ENCODE results near the gene PRSS27.

PRSS27 gene

GRCh38 chr16:2664574-2664982 lies 55.4 kb downstream of the PRSS27 start:
- Histone ChIP-seq H3K4me3 (ENCODE audit: low read depth, low read length) (no peak overlapping the region), H3K36me3 (ENCODE audit: control insufficient read depth in 2 of 2, insufficient read depth in 1 of 2, low read length in 2 of 2) (peaks cover 0 to 17% of the 10 kb centered on the region in 2 experiments; a peak in 1 of 3 replicates), H3K9me3 (ENCODE audit: control insufficient read depth, insufficient read depth, low read depth, low read length) (no peaks in the 10 kb centered on the region), H3K4me1 (ENCODE audit: control insufficient read depth, insufficient read depth, low read length) (peaks cover 19% of the 10 kb centered on the region), H3K27ac (ENCODE audit: extremely low read depth, low read depth, low read length) (no peak overlapping the region; the same call in 1 of the 2 replicates)
- CTCF ChIA-PET, result interaction anchor here (1.2 kb wide), 1 partner anchor 262 kb away, joined by 3 read pairs; no protein-coding TSS in a partner anchor
- POLR2A ChIA-PET, result no interaction called here
- TF ChIP-seq HOXC10 (CRISPR knock-in tag; IDR thresholded peaks at IDR 0.05) (no peak), ZNF585B (tag by site-specific recombination; IDR thresholded peaks at IDR 0.05) (peak; percentile 31; the same call in 1 of the 2 replicates), IKZF3 (tag by site-specific recombination; IDR thresholded peaks at IDR 0.05) (peak; percentile 53; the same call in 1 of the 2 replicates), PATZ1 (tag by site-specific recombination; IDR thresholded peaks at IDR 0.05) (0 out of 2 replicates have a peak, but pooled peaks have one; percentile 34), ZNF677 (tag by site-specific recombination; IDR thresholded peaks at IDR 0.05) (no peak), ZXDB (tag by site-specific recombination; IDR thresholded peaks at IDR 0.05) (0 out of 2 replicates have a peak, but pooled peaks have one; percentile 23), GLIS1 (tag by site-specific recombination; IDR thresholded peaks at IDR 0.05) (peak; percentile 48; the same call in 1 of the 2 replicates), PRDM4 (tag by site-specific recombination; IDR thresholded peaks at IDR 0.05) (peak; percentile 30; the same call in 1 of the 2 replicates), ZNF302 (tag by site-specific recombination; IDR thresholded peaks at IDR 0.05; ENCODE audit: low read depth) (no peak), SCRT1 (tag by site-specific recombination; IDR thresholded peaks at IDR 0.05; ENCODE audit: borderline replicate concordance) (peak; percentile 81; the same call in 1 of the 2 replicates), OVOL3 (tag by site-specific recombination; IDR thresholded peaks at IDR 0.05) (0 out of 2 replicates have a peak, but pooled peaks have one; percentile 52), WT1 (tag by site-specific recombination; IDR thresholded peaks at IDR 0.05) (peak; percentile 94), ZNF24 (tag by site-specific recombination; IDR thresholded peaks at IDR 0.05) (peak; percentile 29; the same call in 1 of the 2 replicates), SP7 (tag by site-specific recombination; IDR thresholded peaks at IDR 0.05) (peak; percentile 94), SCRT2 (tag by site-specific recombination; IDR thresholded peaks at IDR 0.05) (peak; percentile 90), OSR2 (tag by site-specific recombination; IDR thresholded peaks at IDR 0.05) (peak; percentile 84), ZNF391 (tag by site-specific recombination; IDR thresholded peaks at IDR 0.05; ENCODE audit: borderline replicate concordance, low read depth) (peak; percentile 48; the same call in 1 of the 2 replicates), GFI1B (tag by site-specific recombination; IDR thresholded peaks at IDR 0.05) (peak; percentile 35; the same call in 1 of the 2 replicates)
- TF ChIP-seq, protein P1, sequence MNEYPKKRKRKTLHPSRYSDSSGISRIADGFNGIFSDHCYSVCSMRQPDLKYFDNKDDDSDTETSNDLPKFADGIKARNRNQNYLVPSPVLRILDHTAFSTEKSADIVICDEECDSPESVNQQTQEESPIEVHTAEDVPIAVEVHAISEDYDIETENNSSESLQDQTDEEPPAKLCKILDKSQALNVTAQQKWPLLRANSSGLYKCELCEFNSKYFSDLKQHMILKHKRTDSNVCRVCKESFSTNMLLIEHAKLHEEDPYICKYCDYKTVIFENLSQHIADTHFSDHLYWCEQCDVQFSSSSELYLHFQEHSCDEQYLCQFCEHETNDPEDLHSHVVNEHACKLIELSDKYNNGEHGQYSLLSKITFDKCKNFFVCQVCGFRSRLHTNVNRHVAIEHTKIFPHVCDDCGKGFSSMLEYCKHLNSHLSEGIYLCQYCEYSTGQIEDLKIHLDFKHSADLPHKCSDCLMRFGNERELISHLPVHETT (tag by site-specific recombination; IDR thresholded peaks at IDR 0.05), result peak; percentile 72
- TF ChIP-seq, protein P2, sequence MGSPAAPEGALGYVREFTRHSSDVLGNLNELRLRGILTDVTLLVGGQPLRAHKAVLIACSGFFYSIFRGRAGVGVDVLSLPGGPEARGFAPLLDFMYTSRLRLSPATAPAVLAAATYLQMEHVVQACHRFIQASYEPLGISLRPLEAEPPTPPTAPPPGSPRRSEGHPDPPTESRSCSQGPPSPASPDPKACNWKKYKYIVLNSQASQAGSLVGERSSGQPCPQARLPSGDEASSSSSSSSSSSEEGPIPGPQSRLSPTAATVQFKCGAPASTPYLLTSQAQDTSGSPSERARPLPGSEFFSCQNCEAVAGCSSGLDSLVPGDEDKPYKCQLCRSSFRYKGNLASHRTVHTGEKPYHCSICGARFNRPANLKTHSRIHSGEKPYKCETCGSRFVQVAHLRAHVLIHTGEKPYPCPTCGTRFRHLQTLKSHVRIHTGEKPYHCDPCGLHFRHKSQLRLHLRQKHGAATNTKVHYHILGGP (tag by site-specific recombination; IDR thresholded peaks at IDR 0.05), result peak; percentile 79
- TF ChIP-seq, protein P3, sequence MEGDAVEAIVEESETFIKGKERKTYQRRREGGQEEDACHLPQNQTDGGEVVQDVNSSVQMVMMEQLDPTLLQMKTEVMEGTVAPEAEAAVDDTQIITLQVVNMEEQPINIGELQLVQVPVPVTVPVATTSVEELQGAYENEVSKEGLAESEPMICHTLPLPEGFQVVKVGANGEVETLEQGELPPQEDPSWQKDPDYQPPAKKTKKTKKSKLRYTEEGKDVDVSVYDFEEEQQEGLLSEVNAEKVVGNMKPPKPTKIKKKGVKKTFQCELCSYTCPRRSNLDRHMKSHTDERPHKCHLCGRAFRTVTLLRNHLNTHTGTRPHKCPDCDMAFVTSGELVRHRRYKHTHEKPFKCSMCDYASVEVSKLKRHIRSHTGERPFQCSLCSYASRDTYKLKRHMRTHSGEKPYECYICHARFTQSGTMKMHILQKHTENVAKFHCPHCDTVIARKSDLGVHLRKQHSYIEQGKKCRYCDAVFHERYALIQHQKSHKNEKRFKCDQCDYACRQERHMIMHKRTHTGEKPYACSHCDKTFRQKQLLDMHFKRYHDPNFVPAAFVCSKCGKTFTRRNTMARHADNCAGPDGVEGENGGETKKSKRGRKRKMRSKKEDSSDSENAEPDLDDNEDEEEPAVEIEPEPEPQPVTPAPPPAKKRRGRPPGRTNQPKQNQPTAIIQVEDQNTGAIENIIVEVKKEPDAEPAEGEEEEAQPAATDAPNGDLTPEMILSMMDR (tag by site-specific recombination; IDR thresholded peaks at IDR 0.05), result no peak
- TF ChIP-seq, protein P4, sequence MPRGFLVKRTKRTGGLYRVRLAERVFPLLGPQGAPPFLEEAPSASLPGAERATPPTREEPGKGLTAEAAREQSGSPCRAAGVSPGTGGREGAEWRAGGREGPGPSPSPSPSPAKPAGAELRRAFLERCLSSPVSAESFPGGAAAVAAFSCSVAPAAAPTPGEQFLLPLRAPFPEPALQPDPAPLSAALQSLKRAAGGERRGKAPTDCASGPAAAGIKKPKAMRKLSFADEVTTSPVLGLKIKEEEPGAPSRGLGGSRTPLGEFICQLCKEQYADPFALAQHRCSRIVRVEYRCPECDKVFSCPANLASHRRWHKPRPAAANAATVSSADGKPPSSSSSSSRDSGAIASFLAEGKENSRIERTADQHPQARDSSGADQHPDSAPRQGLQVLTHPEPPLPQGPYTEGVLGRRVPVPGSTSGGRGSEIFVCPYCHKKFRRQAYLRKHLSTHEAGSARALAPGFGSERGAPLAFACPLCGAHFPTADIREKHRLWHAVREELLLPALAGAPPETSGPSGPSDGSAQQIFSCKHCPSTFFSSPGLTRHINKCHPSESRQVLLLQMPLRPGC (tag by site-specific recombination; IDR thresholded peaks at IDR 0.05), result peak; percentile 91
- TF ChIP-seq, protein P5, sequence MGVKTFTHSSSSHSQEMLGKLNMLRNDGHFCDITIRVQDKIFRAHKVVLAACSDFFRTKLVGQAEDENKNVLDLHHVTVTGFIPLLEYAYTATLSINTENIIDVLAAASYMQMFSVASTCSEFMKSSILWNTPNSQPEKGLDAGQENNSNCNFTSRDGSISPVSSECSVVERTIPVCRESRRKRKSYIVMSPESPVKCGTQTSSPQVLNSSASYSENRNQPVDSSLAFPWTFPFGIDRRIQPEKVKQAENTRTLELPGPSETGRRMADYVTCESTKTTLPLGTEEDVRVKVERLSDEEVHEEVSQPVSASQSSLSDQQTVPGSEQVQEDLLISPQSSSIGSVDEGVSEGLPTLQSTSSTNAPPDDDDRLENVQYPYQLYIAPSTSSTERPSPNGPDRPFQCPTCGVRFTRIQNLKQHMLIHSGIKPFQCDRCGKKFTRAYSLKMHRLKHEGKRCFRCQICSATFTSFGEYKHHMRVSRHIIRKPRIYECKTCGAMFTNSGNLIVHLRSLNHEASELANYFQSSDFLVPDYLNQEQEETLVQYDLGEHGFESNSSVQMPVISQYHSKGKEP (tag by site-specific recombination; IDR thresholded peaks at IDR 0.05), result peak; percentile 79; the same call in 1 of the 2 replicates
- TF ChIP-seq, protein P6, sequence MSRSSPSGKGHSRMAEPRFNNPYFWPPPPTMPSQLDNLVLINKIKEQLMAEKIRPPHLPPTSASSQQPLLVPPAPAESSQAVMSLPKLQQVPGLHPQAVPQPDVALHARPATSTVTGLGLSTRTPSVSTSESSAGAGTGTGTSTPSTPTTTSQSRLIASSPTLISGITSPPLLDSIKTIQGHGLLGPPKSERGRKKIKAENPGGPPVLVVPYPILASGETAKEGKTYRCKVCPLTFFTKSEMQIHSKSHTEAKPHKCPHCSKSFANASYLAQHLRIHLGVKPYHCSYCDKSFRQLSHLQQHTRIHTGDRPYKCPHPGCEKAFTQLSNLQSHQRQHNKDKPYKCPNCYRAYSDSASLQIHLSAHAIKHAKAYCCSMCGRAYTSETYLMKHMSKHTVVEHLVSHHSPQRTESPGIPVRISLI (tag by site-specific recombination; IDR thresholded peaks at IDR 0.05), result peak; percentile 35; the same call in 1 of the 2 replicates
